NK-92 treated with Interleukin-12 subunit alpha and Interleukin-12 subunit beta, amount 100 ng/mL, for 24 hours (cell line): ENCODE data around the gene CFAP99.

Experiments
- DNase-seq: peaks from one replicate; lab custom pipeline; 2025; lab: John Stamatoyannopoulos, UW

CFAP99 gene

DNA sequence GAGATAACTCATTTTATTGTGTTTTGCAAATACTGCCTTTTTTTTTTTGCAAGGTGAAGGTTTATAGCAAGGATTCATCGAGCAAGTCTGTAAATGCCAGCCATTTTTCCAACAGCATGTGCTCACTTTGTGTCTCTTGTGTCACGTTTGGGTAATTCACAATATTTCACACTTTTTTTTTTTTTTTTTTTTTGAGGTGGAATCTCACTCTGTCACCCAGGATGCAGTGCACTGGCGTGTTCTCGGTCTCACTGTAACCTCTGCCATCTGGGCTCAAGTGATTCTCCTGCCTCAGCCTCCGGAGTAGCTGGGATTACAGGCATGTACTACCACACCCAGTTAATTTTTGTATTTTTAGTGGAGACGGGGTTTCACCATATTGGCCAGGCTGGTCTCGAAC, 52.0 kb downstream of the CFAP99 start:
- no peak for DNase-seq

DNA sequence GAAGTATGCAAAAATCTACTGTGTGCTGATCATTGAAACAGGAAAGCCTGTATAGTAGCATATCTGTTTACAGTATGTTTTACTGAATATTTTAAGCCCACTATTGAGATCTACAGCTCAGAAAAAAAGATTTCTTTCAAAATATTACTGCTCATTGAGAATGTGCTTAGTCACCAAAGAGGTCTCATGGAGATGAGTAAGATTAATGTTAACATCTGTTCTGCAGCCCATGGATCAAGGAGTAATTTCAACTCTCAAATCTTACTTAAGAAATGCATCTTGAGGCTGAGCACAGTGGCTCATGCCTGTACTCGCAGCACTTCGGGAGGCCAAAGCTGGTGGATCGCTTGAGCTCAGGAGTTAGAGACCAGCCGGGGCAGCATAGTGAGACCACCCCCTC, 53.4 kb downstream of the CFAP99 start:
- DNase-seq: no peak

DNA sequence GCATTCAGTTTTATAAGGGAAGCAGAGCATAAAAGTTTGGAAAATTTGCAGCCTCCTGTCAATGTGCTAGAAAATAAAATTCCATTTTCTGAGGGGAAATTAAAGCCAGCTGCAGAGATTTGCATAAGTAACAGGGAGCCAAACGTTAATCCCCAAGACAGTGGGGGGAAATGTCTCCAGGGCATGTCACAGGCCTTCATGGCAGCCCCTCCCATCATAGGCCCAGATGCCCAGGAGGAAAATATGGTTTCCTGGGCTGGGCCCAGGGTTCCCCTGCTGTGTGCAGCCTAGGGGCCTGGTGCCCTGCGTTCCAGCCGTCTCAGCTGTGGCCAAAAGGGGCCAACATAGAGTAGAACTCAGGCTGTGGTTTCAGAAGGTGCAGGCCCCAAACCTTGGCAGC, 59.5 kb downstream of the CFAP99 start:
- DNase-seq: no peak

- DNase-seq: no peak
These were observed 61.9 kb downstream of the CFAP99 start for GRCh38 chr4:2480649-2481048.

DNA sequence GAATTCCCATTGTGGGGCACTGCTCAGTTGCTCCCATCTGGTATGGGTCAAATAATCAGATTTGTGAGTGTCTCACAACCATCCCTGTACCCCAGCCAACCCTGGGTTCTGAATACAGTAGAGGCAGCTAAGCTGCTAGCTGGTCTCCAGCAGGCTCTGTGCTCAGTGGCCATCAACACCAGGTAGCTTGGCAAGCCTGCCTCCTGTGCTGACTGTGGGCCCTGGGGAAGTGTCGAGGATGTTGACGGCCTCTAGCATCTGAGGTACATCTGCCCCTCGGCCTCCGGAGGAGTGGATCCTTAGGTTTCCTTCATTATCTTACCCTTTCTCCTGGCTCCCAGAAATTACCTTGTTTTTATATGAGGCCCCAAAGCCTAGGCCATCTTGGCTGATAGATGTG, 63.4 kb downstream of the CFAP99 start:
- no peak for DNase-seq

DNA sequence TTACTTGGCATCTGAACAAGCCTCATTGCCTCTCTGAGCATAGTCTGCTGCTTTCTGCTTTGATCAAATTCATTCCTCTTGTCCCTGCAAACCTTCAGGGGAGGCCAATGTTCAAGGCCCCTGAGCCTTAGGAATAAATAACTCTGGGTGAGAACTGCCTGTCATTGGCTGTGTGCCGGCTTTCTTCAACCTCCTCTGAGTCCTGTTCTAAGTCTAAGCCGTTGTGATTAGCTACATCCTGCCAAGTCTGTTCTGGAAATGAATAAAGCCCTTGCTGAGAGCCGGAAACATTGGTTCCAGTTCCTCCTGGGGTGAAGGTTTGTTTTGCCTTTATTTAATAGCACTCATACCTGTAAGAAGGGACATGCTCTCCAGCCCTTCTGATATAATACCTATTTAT, 63.9 kb downstream of the CFAP99 start:
- DNase-seq: no peak

DNA sequence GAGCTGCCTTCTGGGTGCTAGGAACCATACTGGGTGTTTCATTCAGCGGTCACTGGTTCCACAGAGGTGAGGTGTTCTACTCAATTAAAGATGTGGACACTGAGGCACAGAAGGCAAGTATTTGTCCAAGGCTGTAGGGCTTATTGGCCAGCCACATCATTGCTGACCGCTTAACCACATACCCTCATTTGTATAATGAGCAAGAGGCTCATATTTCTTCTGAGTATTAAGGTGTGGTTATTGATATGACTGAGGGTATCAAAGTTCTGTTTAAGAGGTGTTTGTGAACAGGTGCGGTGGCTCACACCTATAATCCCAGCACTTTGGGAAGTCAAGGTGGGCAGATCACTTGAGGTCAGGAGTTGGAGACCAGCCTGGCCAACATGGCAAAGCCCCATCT, 64.5 kb downstream of the CFAP99 start:
- no peak for DNase-seq

DNA sequence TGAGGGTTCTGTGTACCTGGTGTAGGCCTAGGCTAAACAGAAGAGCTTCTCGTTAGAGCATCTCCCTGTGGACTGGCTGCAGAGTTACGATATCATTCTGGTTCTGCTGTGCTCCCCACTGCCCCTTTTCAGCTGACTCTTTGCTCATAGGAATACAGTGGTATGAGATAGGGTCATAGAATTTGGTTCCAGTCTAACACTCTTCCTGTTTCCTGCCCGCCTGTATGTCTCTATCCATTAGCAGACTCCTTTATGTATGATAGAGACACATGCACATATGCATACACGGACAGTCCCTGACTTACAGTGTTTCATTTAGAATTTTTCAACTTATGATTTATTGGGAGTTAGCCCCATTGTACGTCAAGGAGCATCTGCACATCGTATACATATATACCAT, 65.4 kb downstream of the CFAP99 start:
- no peak for DNase-seq

GRCh38 chr4:2484993-2485392, 66.2 kb downstream of the CFAP99 start:
- no peak for DNase-seq

DNA sequence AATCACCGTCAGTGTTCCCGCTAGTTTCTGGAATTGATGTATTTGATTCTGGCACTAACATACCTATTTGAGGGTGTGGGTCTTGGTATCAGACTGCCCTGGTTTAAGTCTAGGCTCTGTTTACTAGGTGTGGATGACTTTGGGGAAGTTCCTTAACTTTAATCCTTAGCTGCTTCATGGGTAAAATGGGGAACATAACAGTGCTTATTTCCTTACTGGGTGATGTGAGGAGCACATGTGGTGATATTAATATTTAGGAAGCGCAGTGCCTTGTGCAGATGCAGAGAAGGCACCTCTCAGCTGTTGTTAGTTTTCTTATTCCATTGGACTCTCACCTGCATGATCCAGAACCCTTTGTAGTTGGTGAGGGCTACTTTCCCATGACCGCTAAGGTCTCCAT, 67.2 kb downstream of the CFAP99 start:
- no peak for DNase-seq

GRCh38 chr4:2486981-2487380, 68.2 kb downstream of the CFAP99 start:
- no peak for DNase-seq

DNA sequence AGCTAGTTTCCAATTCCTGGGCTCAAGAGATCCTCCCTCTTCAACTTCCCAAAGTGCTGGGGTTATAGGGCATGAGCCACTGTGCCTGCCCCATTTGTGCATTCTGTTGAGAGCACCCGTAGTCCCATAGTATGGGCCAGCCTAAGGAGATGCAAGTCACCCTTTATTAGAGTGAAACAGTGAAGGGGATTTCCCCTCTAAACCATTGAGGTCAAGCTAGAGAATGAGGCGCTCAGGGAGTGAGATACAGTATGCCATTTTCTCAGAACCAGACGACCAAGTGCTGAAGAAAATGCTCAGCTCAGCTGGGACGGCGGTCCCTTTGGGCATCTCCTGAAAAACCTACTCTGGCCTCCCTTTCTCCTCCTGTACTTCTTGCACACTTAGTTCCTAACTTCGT, 68.9 kb downstream of the CFAP99 start:
- peak; percentile 20 for DNase-seq

GRCh38 chr4:2489081-2489805, 70.5 kb downstream of the CFAP99 start:
- no peak for DNase-seq

DNA sequence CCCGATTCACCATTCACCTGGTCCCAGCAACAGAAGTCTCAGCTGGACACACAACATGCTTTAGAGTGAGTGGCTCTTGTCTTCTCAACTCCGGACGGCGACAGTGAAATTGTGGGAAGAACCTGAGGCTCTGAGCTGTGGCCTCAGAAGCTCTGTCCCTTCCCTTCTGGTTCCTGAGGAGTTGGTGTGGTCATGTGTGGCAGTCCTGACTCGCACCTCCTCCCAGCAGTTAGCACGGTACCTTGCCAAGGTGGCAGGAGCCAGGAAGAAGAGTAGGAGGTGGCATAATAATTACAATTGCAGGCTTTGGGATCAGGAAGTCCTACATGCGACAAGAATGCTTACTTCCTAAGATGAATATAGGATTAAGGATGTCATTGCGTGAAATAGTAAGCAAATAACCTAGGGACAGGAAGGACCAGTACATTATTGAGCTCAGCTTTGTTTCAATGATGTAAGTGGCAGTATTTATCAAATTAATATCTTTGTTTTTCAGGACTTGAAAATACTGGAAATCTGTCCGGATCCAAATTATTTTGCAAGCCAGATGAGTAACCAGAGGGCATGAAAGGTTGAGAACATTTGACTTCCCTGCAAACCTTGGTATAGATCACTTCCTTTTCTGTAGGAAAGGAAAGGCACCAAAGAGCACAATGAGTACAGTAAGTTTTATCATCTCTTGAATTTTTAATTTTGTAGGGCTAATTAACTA, 71.2 kb downstream of the CFAP99 start:
- no peak for DNase-seq

DNA sequence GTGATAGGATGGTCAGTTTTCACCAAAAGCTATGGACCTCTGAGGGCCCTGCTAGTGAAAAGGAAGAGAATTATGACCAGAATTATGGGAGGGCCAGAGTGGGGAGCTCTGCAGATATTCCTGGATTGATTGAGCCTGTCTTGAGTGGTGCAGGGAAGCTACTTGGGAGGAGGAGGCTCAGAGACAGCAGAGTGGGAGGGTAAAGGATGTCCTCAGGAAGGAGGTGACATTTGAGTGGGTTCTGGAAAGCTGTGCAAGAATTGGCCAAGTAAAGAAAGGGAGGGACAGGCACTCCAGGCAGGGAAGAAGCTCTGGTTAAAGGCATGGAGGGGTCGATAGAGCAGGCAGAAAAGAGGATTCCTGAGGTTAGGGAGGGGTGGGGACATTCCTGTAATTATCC, 74.2 kb downstream of the CFAP99 start:
- no peak for DNase-seq

- DNase-seq: no peak
These were observed 76.2 kb downstream of the CFAP99 start for GRCh38 chr4:2494992-2495391.

DNA sequence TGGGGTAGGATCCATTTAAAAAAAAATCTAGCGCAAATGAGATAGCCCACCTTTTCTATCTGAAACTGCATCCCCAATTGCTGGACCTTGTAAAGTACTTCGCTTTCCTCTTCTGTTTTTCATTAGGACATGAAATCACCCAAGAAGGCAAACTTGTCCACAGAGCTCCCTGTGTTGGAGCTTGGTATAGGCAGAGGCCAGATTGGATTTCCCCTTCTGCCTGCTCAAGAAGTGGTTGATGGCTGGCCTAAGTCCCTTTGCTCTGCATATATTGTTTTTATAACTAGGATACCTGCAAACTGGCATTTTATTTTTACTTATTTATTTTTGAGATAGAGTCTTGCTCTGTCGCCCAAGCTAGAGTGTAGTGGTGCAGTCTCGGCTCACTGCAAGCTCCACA, 78.6 kb downstream of the CFAP99 start:
- DNase-seq: no peak

DNA sequence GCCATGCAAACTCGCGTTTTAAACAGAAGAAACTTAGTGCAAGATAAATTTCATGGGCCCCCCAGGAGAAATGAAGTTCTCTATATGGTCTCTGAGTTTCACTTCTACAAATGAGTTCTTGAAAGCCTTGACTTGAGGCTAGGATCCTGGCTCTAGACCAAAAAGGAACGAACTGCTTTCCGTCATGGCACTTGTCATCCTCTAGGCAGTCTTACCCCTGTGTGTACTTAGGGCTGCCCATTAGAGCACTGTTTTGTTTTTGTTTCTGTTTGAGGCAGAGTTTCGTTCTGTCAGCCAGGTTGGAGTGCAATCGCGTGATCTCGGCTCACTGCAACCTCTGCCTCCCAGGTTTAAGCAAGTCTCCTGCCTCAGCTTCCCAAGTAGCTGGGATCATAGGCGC, 79.2 kb downstream of the CFAP99 start:
- no peak for DNase-seq

DNA sequence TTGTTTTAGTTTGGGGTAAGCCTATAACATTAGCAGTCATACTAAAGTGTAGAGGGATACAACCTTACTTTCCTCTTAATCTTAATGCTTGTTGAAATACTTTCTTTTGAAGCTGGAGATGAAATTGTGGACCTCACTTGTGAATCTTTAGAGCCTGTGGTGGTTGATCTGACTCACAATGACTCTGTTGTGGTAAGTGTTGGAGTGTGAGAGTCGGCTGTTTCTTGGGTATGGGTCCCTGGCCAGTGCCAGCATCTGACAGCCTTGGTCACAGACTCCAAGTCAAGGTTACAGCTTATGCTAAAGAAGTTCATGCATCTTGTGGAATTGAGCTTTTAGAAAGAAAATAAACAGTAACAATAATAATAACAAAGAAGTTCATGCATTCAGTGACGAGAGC, 81.8 kb downstream of the CFAP99 start:
- DNase-seq: no peak

DNA sequence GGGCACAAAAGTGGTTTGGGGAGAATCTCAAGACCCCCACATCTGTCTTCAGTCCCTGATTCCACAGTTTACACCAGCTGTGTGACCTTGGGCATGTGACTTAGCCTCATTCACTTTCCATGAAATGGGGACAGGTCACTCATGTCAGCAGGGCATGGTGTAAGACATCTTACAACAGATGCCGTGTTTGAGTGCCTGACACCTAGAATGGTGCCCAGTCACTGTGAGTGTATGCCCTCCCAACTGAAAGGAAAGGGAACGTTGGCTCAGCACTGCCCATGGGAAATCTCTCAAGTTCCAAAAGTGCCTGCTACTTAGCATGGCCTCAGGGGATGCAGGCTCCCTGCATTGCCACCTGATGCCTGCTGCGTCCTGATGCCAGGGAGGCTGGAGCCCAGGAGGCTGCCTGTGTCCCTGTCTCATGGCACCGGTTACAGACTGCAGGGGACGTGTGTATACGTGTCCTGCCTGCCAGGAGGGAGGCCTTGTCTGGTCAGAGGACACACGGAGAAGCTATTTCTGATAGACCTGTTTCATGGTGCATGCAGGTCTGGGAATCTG, 82.4 kb downstream of the CFAP99 start:
- no peak for DNase-seq

DNA sequence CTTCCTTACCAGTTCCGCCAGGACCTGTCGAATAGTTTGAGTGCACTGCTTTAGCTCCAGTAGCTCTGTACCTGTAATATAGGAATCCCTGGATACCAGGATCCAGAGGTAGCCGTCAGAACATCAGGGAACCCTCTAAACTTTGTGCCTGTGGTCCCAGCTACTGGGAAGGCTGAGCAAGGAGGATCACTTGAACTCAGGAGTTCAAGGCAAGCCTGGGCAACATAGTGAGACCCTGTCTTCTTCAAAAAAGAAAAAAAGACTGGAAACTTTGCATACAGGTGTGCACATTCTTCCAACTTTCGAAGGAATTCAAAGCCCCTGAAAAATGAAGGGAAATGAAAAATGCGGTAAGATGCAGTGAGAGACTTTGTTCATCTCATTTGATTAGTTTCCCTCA, 85.1 kb downstream of the CFAP99 start:
- DNase-seq: no peak

- no peak for DNase-seq
These were observed 88.5 kb downstream of the CFAP99 start for GRCh38 chr4:2507259-2507658.

GRCh38 chr4:2507855-2508254, 89.1 kb downstream of the CFAP99 start:
- no peak for DNase-seq
